ENCODE data around the gene GNA15. TPM values are rescaled to one million over a fixed set of nuclear protein-coding genes. Genes with fewer than 3 reads are reported as not detected.

The GNA15 gene
- total RNA-seq, 1 donor from 2014 or later: not detected

GRCh38 chr19:3121821-3122511, 13.9 kb upstream of the GNA15 start:
- Mint-ChIP-seq H3K4me1 (ENCODE audit: unreplicated experiment) (no peaks in the 10 kb centered on the region), H3K27me3 (ENCODE audit: unreplicated experiment) (peaks cover 11% of the 10 kb centered on the region), H3K4me3 (ENCODE audit: unreplicated experiment) (no peak overlapping the region), H3K36me3 (ENCODE audit: low read depth, unreplicated experiment) (peaks cover 8% of the 10 kb centered on the region), H3K27ac (ENCODE audit: unreplicated experiment) (no peak overlapping the region), H3K9me3 (ENCODE audit: unreplicated experiment) (no peaks in the 10 kb centered on the region)
- no peak for DNase-seq (ENCODE audit: low spot score)
- no peak for TF ChIP-seq CTCF (IDR thresholded peaks at IDR 0.05; ENCODE audit: unreplicated experiment)

- Mint-ChIP-seq H3K27me3 (ENCODE audit: unreplicated experiment) (peaks cover 9% of the 10 kb centered on the region), H3K4me3 (ENCODE audit: unreplicated experiment) (no peak overlapping the region), H3K27ac (ENCODE audit: unreplicated experiment) (no peak overlapping the region), H3K36me3 (ENCODE audit: low read depth, unreplicated experiment) (peaks cover 8% of the 10 kb centered on the region), H3K4me1 (ENCODE audit: unreplicated experiment) (no peaks in the 10 kb centered on the region), H3K9me3 (ENCODE audit: unreplicated experiment) (no peaks in the 10 kb centered on the region)
- TF ChIP-seq CTCF (IDR thresholded peaks at IDR 0.05; ENCODE audit: unreplicated experiment): no peak
- DNase-seq (ENCODE audit: low spot score): no peak
Measured at GRCh38 chr19:3122512-3122870, 13.3 kb upstream of the GNA15 start.

GRCh38 chr19:3123088-3123721, 12.6 kb upstream of the GNA15 start:
- peaks cover 9% of the 10 kb centered on the region for H3K27me3 Mint-ChIP-seq (ENCODE audit: unreplicated experiment)
- no peak for DNase-seq (ENCODE audit: low spot score)
- H3K27ac Mint-ChIP-seq (ENCODE audit: unreplicated experiment): no peak overlapping the region
- H3K36me3 Mint-ChIP-seq (ENCODE audit: low read depth, unreplicated experiment): peaks cover 8% of the 10 kb centered on the region
- no peak for TF ChIP-seq CTCF (IDR thresholded peaks at IDR 0.05; ENCODE audit: unreplicated experiment)
- no peak overlapping the region for H3K4me3 Mint-ChIP-seq (ENCODE audit: unreplicated experiment)
- H3K4me1 Mint-ChIP-seq (ENCODE audit: unreplicated experiment): no peaks in the 10 kb centered on the region
- H3K9me3 Mint-ChIP-seq (ENCODE audit: unreplicated experiment): no peaks in the 10 kb centered on the region

- peaks cover 7% of the 10 kb centered on the region for H3K36me3 Mint-ChIP-seq (ENCODE audit: low read depth, unreplicated experiment)
- no peak overlapping the region for H3K4me3 Mint-ChIP-seq (ENCODE audit: unreplicated experiment)
- no peak for TF ChIP-seq CTCF (IDR thresholded peaks at IDR 0.05; ENCODE audit: unreplicated experiment)
Measured at GRCh38 chr19:3123956-3124355, 11.9 kb upstream of the GNA15 start.

DNA sequence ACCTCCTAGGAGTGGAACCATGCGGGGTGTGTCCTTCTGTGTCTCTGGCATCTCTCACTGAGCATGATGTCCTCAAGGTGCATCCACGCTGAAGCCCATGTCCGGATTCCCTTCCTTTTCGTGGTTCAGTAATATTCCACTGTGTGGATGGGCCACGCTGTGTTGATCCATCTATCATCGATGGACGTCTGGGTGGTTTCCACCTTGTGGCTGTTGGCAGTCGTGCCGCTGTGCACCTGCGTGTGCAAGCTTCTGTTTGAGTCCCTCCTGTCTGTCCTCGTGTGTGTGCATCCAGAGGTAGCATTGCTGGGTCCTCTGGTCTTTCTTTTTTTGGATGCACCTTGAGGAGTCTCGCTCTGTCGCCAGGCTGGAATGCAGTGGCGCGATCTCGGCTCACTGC, 11.2 kb upstream of the GNA15 start:
- DNase-seq (ENCODE audit: low spot score): no peak
- Mint-ChIP-seq H3K9me3 (ENCODE audit: unreplicated experiment) (no peaks in the 10 kb centered on the region), H3K36me3 (ENCODE audit: low read depth, unreplicated experiment) (peaks cover under 1% of the 10 kb centered on the region), H3K27me3 (ENCODE audit: unreplicated experiment) (peaks cover 6% of the 10 kb centered on the region), H3K4me3 (ENCODE audit: unreplicated experiment) (no peak overlapping the region), H3K27ac (ENCODE audit: unreplicated experiment) (no peak overlapping the region), H3K4me1 (ENCODE audit: unreplicated experiment) (no peaks in the 10 kb centered on the region)
- TF ChIP-seq CTCF (IDR thresholded peaks at IDR 0.05; ENCODE audit: unreplicated experiment): no peak

More at GRCh38 chr19:3123956-3124355, 11.9 kb upstream of the GNA15 start:
- Mint-ChIP-seq H3K27ac (ENCODE audit: unreplicated experiment) (no peak overlapping the region), H3K4me1 (ENCODE audit: unreplicated experiment) (no peaks in the 10 kb centered on the region), H3K9me3 (ENCODE audit: unreplicated experiment) (no peaks in the 10 kb centered on the region), H3K27me3 (ENCODE audit: unreplicated experiment) (peaks cover 9% of the 10 kb centered on the region)
- DNase-seq (ENCODE audit: low spot score): no peak
